Smooth muscle cell (in vitro differentiated cells): ENCODE data around the gene KCTD10. TPM values are rescaled to one million over a fixed set of nuclear protein-coding genes. Genes with fewer than 3 reads are reported as not detected.

Experiments used
- DNase-seq: peaks from one replicate; lab custom pipeline; 2025; ENCODE audit not compliant: unreplicated experiment; lab: John Stamatoyannopoulos, UW
- H2AFZ ChIP-seq: fragments of 200-600 bp; sonication (generic); 2 replicates; pipeline ENCODE4 v1.6.0; 2016; ENCODE audit warnings: antibody characterized with exemption, low read depth, mild to moderate bottlenecking
- H3F3A ChIP-seq: fragments of 200-600 bp; sonication (generic); 2 replicates; pipeline ENCODE4 v1.6.0; 2017; ENCODE audit warnings: antibody characterized with exemption, low read depth
- H3K27ac ChIP-seq: fragments of 200-600 bp; sonication (generic); 2 replicates; pipeline ENCODE4 v1.5.1; 2016; ENCODE audit warnings: low read depth, mild to moderate bottlenecking
- H3K27me3 ChIP-seq: fragments of 200-600 bp; sonication (generic); 2 replicates; pipeline ENCODE4 v1.6.1; 2016; ENCODE audit warnings: low read depth, mild to moderate bottlenecking
- H3K36me3 ChIP-seq: fragments of 200-600 bp; sonication (generic); 2 replicates; pipeline ENCODE4 v1.5.1; 2016; ENCODE audit warnings: low read depth
- H3K4me1 ChIP-seq: fragments of 200-600 bp; sonication (generic); 2 replicates; pipeline ENCODE4 v1.5.1; 2016; ENCODE audit warnings: low read depth
- H3K4me2 ChIP-seq: fragments of 200-600 bp; sonication (generic); 2 replicates; pipeline ENCODE4 v1.6.0; 2016; ENCODE audit warnings: mild to moderate bottlenecking
- H3K4me3 ChIP-seq: fragments of 200-600 bp; sonication (generic); 2 replicates; pipeline ENCODE4 v1.5.1; 2016; ENCODE audit warnings: mild to moderate bottlenecking
- H3K79me2 ChIP-seq: fragments of 200-600 bp; sonication (generic); 2 replicates; pipeline ENCODE4 v1.6.0; 2016; ENCODE audit warnings: low read depth, mild to moderate bottlenecking
- H3K9ac ChIP-seq: fragments of 200-600 bp; sonication (generic); 2 replicates; pipeline ENCODE4 v1.6.0; 2016; ENCODE audit warnings: low read depth
- H3K9me3 ChIP-seq: fragments of 200-600 bp; sonication (generic); replicated peaks from 2 replicates; pipeline ENCODE4 v1.5.1; 2016; ENCODE audit warnings: low read depth
- H4K20me1 ChIP-seq: fragments of 200-600 bp; sonication (generic); 2 replicates; pipeline ENCODE4 v1.6.0; 2016; ENCODE audit warnings: low read depth
- CTCF ChIP-seq: fragments of 200-600 bp; sonication (generic); IDR thresholded peaks from 2 replicates; pipeline ENCODE4 v1.5.1; 2017; ENCODE audit warnings: borderline replicate concordance, mild to moderate bottlenecking, antibody characterized with exemption; ENCODE audit not compliant: insufficient read depth, poor library complexity, severe bottlenecking
- WGBS: methylation state at CpG from one replicate; pipeline ENCODE4 v1.1.7; 2016; ENCODE audit warnings: low lambda C conversion rate; 5-methylcytosine and 5-hydroxymethylcytosine counted together
- polyA plus RNA-seq: library from polyadenylated mRNA; unstranded; fragments of >200 nt; fragmentation: Nextera tagmentation; extraction: Ambion mirVana; gene quantifications from 2 replicates; pipeline ENCODE4 v1.2.1, GENCODE V29; 2016
- total RNA-seq: library from RNA; depleted of rRNA; stranded (reverse); fragments of >200 nt; gene quantifications from 2 replicates; pipeline ENCODE4 v1.2.3, GENCODE V29; 2014

The KCTD10 gene
- total and polyA plus RNA-seq, 2 experiments from 2014 or later, result 79.6 to 89.7 TPM

DNA sequence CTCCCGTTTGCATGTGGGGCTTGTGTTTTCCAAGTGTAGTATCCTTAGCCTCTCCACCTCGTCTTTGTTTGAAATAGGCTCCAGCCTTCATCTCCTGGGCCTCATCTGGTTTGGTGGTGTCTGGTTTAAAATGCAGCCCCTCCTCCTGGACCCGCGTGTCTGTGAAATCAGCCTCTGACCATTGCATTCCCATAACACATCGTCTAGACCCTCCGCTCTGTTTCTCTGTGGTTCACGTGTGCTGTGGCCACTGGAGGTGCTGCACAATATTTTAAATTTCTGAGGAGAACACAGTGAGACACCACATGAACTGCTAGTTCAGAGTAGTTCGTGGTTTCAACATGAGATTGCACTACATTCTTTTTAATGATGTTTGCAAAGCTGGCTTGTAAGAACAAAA is 36.0 kb upstream of the KCTD10 start:
- Histone ChIP-seq H3K4me2 (no peak overlapping the region), H3K36me3 (peaks cover 8% of the 10 kb centered on the region), H3K27me3 (no peaks in the 10 kb centered on the region), H4K20me1 (no peaks in the 10 kb centered on the region), H3K9me3 (no peaks in the 10 kb centered on the region), H3K9ac (no peak overlapping the region), H3K4me3 (no peak overlapping the region), H3K79me2 (no peaks in the 10 kb centered on the region), H3F3A (peaks cover 11% of the 10 kb centered on the region), H3K4me1 (no peaks in the 10 kb centered on the region), H3K27ac (no peak overlapping the region), H2AFZ (no peak overlapping the region)
- WGBS, result 74% methylated on average over 8 of the region's 8 CpGs
- DNase-seq, result no peak
- TF ChIP-seq CTCF, result no peak

DNA sequence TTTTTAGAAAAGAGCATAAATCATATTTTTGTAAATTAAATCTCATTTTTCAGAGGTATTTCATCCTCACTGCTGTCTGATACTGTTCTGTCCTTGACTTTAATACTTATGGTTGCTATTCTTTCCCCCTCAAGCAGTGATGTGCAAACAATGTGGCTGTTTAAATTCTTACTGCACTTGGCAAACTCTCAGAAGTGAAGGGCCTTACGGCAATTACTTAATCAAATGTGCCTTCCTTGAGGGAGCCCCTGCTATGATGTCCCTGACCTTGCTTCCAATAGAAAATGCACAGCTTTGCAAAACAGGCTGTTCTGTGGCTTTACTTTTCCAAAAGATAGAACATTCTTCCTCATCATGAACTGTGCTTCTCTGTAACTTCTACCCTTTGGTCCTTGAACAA is 35.5 kb upstream of the KCTD10 start:
- H4K20me1 ChIP-seq, result no peaks in the 10 kb centered on the region
- no peaks in the 10 kb centered on the region for H3K79me2 ChIP-seq
- no peaks in the 10 kb centered on the region for H3K4me1 ChIP-seq
- H2AFZ ChIP-seq, result no peak overlapping the region
- no peaks in the 10 kb centered on the region for H3K9me3 ChIP-seq
- peaks cover 8% of the 10 kb centered on the region for H3K36me3 ChIP-seq
- H3F3A ChIP-seq, result peaks cover 6% of the 10 kb centered on the region
- WGBS, result 94% methylated on average over 1 of the region's 1 CpG
- no peak for DNase-seq
- no peak overlapping the region for H3K27ac ChIP-seq
- TF ChIP-seq CTCF, result no peak
- H3K4me3 ChIP-seq, result no peak overlapping the region
- no peak overlapping the region for H3K4me2 ChIP-seq
- no peak overlapping the region for H3K9ac ChIP-seq
- no peaks in the 10 kb centered on the region for H3K27me3 ChIP-seq

- Histone ChIP-seq H3K36me3 (peaks cover 15% of the 10 kb centered on the region), H3K4me3 (no peak overlapping the region), H3K9ac (no peak overlapping the region), H3K27me3 (no peaks in the 10 kb centered on the region), H3K79me2 (no peaks in the 10 kb centered on the region), H3K9me3 (no peaks in the 10 kb centered on the region), H3K4me1 (no peaks in the 10 kb centered on the region), H4K20me1 (no peaks in the 10 kb centered on the region), H3F3A (no peaks in the 10 kb centered on the region), H3K27ac (no peak overlapping the region), H2AFZ (no peak overlapping the region), H3K4me2 (no peak overlapping the region)
- no peak for TF ChIP-seq CTCF
- 98% methylated on average over 15 of the region's 15 CpGs for WGBS
- no peak for DNase-seq
These were observed 33.1 kb upstream of the KCTD10 start for GRCh38 chr12:109510196-109510595.

GRCh38 chr12:109504068-109504467 is 27.0 kb upstream of the KCTD10 start:
- Histone ChIP-seq H3K4me1 (no peaks in the 10 kb centered on the region), H4K20me1 (no peaks in the 10 kb centered on the region), H3K9me3 (no peaks in the 10 kb centered on the region), H3K79me2 (no peaks in the 10 kb centered on the region), H3F3A (no peaks in the 10 kb centered on the region), H3K4me2 (no peak overlapping the region), H2AFZ (no peak overlapping the region), H3K4me3 (no peak overlapping the region), H3K9ac (no peak overlapping the region), H3K27me3 (no peaks in the 10 kb centered on the region), H3K36me3 (peaks cover 26% of the 10 kb centered on the region), H3K27ac (no peak overlapping the region)
- 100% methylated on average over 1 of the region's 1 CpG for WGBS
- DNase-seq, result no peak
- TF ChIP-seq CTCF, result no peak
